ENCODE data around the gene CIB1.

The CIB1 gene

DNA sequence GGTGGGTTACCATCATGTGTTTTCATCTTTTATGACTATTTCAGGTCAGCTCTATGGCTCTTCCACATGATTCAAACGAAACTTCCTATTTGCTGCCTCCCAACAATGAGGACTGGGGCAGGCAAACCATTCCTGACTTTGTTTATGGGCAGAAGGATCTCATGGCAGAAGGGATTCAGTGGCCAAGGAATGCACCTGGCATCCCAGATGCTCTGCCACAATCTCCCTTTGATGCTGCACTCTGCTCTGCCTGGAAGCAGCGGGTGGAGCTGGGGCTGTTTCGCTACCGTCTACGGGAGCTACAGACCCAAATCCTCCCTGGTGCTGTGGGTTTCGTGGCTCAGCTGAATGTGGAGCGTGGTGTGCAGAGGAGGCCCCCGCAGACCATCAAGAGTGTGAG is 7.1 kb upstream of the CIB1 start:
- DNase-seq (ENCODE audit: low read depth): no peak

DNA sequence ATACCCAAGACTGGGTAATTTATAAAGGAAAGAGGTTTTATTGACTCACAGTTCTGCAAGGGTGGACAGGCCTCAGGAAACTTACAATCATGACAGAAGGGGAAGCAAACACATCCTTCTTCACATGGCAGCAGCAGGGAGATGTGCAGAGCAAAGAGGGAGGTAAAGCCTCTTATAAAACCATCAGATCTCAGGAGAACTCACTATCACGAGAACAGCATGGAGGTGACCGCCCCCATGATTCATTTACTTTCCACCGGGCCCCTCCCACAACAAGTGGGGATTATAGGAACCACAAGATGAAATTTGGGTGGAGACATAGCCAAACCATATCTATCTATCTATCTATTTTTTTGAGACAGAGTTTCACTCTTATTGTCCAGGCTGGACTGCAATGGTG is 5.6 kb upstream of the CIB1 start:
- no peak for DNase-seq (ENCODE audit: low read depth)

DNA sequence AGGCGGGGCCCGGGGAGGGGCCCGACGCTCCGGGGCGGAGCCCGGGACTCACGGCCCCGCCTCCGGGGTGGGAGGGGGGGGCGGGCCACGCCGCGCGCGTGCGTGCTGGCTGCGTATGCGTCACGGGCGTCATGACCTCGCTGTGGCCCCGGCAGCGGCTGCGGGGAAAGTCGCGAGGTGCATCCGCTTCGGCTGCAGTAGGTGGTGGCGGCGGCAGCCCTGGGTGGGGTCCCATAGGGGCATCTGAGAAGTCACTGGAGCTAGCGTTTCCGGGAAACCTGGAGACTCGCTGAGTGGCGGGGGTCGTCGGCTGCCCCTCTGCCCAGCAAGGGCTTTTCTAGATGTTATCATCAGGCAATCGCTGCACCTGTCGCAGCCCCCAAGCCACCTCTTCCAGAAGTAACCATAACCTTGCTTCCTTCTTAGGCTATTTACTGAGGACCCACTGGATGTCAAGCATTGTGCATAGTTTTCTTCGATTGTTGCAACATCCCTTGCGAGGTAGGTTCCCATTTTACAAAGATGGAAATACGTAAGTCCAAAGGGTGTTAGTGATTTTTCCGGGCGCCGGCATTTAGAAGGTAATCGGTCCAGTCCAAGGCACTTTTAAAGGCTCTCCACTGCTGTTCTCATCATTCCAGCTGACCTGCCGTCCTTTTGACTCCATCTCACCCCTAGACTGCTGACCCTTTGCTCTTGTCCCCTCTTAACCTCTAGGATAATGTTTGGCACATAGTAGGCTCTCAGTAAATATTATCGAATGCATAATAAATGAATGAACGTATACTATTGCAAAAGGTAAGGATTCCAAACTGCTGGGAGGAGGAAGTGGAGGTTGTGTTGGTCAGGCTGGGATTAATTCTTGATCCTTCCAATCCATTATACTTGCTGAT is 601 bp upstream of the CIB1 start, which contains the start of gene GDPGP1:
TSS of gene GDPGP1 (plus strand) at position 114 of the 893 bp plus-strand sequence. CDS start 6,700 bp downstream, outside the sequence.
- no peak for DNase-seq (ENCODE audit: low read depth)

- no peak for DNase-seq (ENCODE audit: low read depth)
Observed at GRCh38 chr15:90232941-90233386, 777 bp downstream of the CIB1 start.

DNA sequence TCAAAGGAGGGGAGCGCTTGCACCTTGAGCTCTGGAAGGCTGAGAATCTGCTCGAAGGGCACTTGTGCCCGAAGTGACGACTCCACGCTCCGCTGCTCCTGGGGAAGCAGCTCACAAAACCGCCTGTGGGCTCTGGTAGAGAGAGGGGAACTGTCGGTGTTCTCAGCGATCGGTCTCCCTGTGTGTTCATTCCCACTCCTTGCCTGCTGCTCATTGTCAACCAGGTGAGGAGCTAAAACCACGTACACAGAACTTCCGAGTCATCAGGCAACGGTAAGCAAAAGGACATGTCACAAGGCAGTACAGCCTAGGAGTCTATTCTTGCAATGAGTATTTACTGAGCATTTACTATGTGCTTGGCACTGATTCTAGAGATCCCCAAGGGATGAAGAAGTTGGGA is 1.5 kb downstream of the CIB1 start:
- DNase-seq (ENCODE audit: low read depth): no peak

DNA sequence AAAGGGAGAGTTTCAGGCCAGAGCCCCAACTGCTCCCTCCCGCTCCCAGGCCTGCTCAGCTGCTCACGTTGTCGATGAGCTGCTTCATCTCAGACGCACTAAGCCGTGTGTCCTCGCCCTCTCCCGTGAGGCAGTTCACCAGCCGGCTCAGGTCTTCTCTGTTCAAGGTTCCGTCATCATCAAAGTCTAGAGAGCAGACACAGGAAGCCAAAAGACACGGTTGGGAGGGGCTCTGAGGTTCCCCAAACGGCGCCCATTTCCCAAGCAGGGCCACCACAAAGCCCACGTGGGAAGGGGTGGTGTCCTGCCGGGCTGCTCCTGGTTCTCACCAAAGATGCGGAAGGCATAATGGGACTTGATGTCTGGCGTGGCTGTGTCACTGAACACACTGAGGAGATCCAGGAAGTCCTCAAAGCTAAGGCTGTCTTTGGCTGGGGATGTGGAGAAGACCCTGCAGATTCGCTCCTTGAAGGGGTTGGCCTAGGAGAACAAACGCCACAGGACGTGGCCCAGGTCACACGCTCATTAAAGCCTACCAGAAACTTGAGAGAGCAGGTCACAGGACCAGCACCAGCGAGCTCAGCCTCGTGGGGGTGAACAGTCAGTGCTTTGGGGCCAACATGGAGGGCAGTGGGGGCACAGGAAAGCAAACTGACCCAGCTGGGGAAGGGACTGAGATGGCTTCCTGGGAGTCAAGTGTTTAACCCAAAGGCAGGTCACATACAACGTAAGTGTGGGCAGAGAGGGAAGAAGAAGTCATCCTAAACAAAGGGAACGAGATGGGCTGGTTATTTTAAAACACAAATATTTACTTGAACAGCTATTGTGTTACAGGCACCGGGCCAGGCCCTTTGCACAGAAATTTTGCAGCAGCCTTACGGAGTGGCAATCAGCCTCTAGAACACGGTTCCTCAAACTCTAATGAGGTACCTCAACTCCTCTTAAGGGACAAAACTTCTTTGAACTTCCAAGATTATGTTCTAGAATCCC is 2.4 kb downstream of the CIB1 start:
- no peak for DNase-seq (ENCODE audit: low read depth)

GRCh38 chr15:90230610-90231009 is 3.1 kb downstream of the CIB1 start:
- no peak for DNase-seq (ENCODE audit: low read depth)

GRCh38 chr15:90230071-90230494 is 3.7 kb downstream of the CIB1 start:
- DNase-seq (ENCODE audit: low read depth): no peak

DNA sequence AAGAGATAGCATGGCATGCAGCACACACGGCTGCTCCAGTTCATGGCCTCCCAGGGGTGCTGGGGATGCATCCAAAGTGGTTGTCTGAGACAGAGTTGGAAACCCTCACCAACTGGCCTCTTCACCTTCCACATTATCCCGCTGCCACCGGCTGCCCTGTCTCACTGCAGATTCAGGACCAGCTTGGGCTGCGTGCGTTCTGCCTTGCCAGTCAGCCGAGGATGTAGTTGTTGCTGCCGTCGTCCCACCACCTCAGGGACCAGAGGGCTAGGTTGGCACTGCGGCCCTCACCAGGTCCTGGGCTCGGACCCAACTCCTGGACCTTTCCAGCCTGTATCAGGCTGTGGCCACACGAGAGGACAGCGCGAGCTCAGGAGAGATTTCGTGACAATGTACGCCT is 4.8 kb downstream of the CIB1 start:
- no peak for DNase-seq (ENCODE audit: low read depth)

DNA sequence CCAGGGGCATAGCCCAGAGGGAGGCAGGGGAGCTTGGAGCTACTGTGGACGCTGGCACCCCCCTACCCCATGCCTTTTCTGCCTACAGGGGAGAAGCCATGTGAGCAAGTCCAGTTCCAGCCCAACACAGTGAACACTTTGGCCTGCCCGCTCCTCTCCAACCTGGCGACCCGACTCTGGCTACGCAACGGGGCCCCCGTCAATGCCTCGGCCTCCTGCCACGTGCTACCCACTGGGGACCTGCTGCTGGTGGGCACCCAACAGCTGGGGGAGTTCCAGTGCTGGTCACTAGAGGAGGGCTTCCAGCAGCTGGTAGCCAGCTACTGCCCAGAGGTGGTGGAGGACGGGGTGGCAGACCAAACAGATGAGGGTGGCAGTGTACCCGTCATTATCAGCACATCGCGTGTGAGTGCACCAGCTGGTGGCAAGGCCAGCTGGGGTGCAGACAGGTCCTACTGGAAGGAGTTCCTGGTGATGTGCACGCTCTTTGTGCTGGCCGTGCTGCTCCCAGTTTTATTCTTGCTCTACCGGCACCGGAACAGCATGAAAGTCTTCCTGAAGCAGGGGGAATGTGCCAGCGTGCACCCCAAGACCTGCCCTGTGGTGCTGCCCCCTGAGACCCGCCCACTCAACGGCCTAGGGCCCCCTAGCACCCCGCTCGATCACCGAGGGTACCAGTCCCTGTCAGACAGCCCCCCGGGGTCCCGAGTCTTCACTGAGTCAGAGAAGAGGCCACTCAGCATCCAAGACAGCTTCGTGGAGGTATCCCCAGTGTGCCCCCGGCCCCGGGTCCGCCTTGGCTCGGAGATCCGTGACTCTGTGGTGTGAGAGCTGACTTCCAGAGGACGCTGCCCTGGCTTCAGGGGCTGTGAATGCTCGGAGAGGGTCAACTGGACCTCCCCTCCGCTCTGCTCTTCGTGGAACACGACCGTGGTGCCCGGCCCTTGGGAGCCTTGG is 5.6 kb downstream of the CIB1 start:
- no peak for DNase-seq (ENCODE audit: low read depth)

- DNase-seq (ENCODE audit: low read depth): no peak
Observed at GRCh38 chr15:90227336-90227735, 6.4 kb downstream of the CIB1 start.

- no peak for DNase-seq (ENCODE audit: low read depth)
Observed at GRCh38 chr15:90225504-90226234, 8.1 kb downstream of the CIB1 start.

DNA sequence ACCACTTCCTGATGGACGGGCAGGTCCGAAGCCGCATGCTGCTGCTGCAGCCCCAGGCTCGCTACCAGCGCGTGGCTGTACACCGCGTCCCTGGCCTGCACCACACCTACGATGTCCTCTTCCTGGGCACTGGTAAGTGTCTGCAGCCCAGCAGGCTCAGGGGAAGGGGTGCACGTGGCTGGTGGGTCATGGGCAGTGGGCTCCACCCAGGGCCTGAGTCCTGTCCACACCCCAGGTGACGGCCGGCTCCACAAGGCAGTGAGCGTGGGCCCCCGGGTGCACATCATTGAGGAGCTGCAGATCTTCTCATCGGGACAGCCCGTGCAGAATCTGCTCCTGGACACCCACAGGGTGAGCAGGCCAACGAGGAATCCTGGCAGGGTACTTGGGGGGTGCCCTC is 8.7 kb downstream of the CIB1 start:
- no peak for DNase-seq (ENCODE audit: low read depth)

GRCh38 chr15:90223441-90224165 is 10.1 kb downstream of the CIB1 start:
- DNase-seq (ENCODE audit: low read depth): no peak

DNA sequence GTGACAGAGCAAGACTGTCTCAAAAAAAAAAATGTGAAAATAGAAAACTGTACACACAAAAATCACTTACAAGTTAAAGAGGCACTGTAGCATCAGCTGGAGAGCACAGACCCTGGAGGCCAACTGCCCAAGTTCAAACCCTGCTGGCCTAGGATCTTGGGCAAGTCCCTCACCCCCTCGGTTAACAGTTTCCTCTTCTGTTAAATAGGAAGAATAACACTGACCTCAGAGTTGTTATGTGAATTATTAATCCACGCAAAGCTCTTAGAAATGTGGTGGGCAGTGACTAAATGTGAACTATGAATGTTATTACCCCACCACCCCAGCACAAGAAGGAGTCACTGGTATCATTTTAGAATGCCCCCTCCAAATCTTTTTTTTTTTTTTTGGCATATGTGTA is 11.2 kb downstream of the CIB1 start:
- DNase-seq (ENCODE audit: low read depth): no peak

- peak; percentile 90 for DNase-seq (ENCODE audit: low read depth)
Observed at GRCh38 chr15:90221246-90221900, 12.4 kb downstream of the CIB1 start.

GRCh38 chr15:90219421-90220141 is 14.2 kb downstream of the CIB1 start:
- DNase-seq (ENCODE audit: low read depth): no peak

GRCh38 chr15:90217671-90218394 is 15.9 kb downstream of the CIB1 start:
- DNase-seq (ENCODE audit: low read depth): no peak
